B cell (primary cell): ENCODE data around the gene DOCK6.

ENCODE experiments used
- CTCF ChIP-seq: fragments of 200-600 bp; IDR thresholded peaks from one replicate; pipeline ENCODE4 v1.8.0; 2022; ENCODE audit warnings: antibody characterized with exemption, mild to moderate bottlenecking
- EZH2 ChIP-seq: IDR thresholded peaks from 2 replicates; pipeline ENCODE4 v1.6.1; 2012; ENCODE audit warnings: borderline replicate concordance, low read depth, mild to moderate bottlenecking, moderate library complexity, low read length; ENCODE audit not compliant: insufficient read depth, poor library complexity, severe bottlenecking

DNA sequence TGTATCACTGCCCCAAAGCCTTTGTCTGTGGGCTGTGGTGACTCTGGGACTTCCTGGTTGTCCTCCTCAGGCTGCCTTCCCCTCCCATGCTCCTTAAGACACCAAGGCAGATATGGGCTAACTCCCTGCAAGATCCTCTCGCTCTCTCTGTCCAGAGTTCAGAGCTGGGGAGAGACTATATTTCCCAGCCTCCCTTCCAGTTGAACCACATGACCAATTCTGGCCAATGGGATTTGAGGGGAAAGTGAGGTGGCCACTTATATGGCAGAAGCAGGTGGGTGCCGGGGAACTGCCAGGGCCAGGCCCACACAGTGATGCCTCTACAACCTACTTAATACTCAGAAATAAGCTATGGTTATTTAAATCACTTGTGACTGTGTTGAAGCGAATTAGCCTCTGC, 39.1 kb downstream of the DOCK6 start:
- no peak for TF ChIP-seq CTCF
- TF ChIP-seq EZH2 = no peak
